GM20000 (cell line): ENCODE results near the gene FAT2.
"Not testable (repeated sequence)": the region's sequence is repeated elsewhere in the genome, so short reads cannot be mapped to it uniquely, and the experiment has no call there.

Experiments
- DNase-seq: peaks from one replicate; pipeline ENCODE4 v3.0.0; 2012; ENCODE audit warnings: low spot score
- CTCF ChIP-seq: IDR thresholded peaks from 2 replicates; pipeline ENCODE4 v1.5.1; 2012; ENCODE audit warnings: mild to moderate bottlenecking, control low read depth; ENCODE audit errors: extremely low read depth, missing control alignments

Gene FAT2

GRCh38 chr5:151589878-151590570, 1.1 kb downstream of the FAT2 start:
- no peak for TF ChIP-seq CTCF
- no peak for DNase-seq

GRCh38 chr5:151587796-151588555, 3.2 kb downstream of the FAT2 start:
- TF ChIP-seq CTCF = no peak
- no peak for DNase-seq

- TF ChIP-seq CTCF = no peak
- no peak for DNase-seq
Observed at GRCh38 chr5:151585970-151586369, 5.2 kb downstream of the FAT2 start.

- not testable (repeated sequence) for DNase-seq
Observed at GRCh38 chr5:151585344-151585743, 5.8 kb downstream of the FAT2 start.

GRCh38 chr5:151584057-151584937, 6.8 kb downstream of the FAT2 start:
- DNase-seq = no peak
- TF ChIP-seq CTCF = no peak

GRCh38 chr5:151581812-151582583, 9.1 kb downstream of the FAT2 start:
- no peak for TF ChIP-seq CTCF
- no peak for DNase-seq

GRCh38 chr5:151581347-151581746, 9.8 kb downstream of the FAT2 start:
- TF ChIP-seq CTCF = no peak
- DNase-seq = no peak
